HepG2 (cell line): Measurements from ENCODE around the gene BEAN1. TPM values are rescaled to one million over a fixed set of nuclear protein-coding genes. Genes with fewer than 3 reads are reported as not detected.
A peak's percentile ranks its signal among the peaks of the same experiment; 100 is the strongest.

Source experiments
- ARID4A ChIP-seq: sonication (generic); formaldehyde crosslinking; IDR thresholded peaks from 2 replicates; pipeline ENCODE4 v1.5.0; 2020; ENCODE audit warnings: mild to moderate bottlenecking, missing genetic modification reagents, borderline replicate concordance
- ATF4 ChIP-seq, 2 experiments: fragments of 450-650 bp in 1 of 2; sonication (generic) in 1 of 2; formaldehyde crosslinking; IDR thresholded peaks; 2 replicates each; pipeline versions ENCODE4 v1.5.0 to v1.8.0; 2020 to 2022; ENCODE audit warnings: mild to moderate bottlenecking in 1 of 2, missing genetic modification reagents in 1 of 2
- DMAP1 ChIP-seq: IDR thresholded peaks from 2 replicates; pipeline ENCODE4 v1.6.1; 2016
- FOXP1 ChIP-seq, 2 experiments: fragments of 450-650 bp in 1 of 2; IDR thresholded peaks; 2 replicates each; pipeline ENCODE4 v1.6.1; 2017 to 2018; ENCODE audit warnings: antibody characterized with exemption in 1 of 2
- HDAC1 ChIP-seq: sonication (generic); formaldehyde crosslinking; IDR thresholded peaks from 2 replicates; pipeline ENCODE4 v1.5.1; 2020; ENCODE audit warnings: mild to moderate bottlenecking, missing genetic modification reagents
- PREB ChIP-seq: sonication (generic); formaldehyde crosslinking; IDR thresholded peaks from 2 replicates; pipeline ENCODE4 v1.4.0; 2020; ENCODE audit warnings: missing genetic modification reagents
- RFX5 ChIP-seq: IDR thresholded peaks from 2 replicates; pipeline ENCODE4 v1.6.1; 2011; ENCODE audit warnings: low read depth, low read length, improper control_type of control experiment
- SMAD3 ChIP-seq: sonication (generic); formaldehyde crosslinking; IDR thresholded peaks from 2 replicates; pipeline ENCODE4 v1.4.0; 2020; ENCODE audit warnings: missing genetic modification reagents
- SYNCRIP ChIP-seq: fragments of 200-400 bp; formaldehyde crosslinking; IDR thresholded peaks from 2 replicates; pipeline ENCODE4 v1.6.1; 2018; ENCODE audit warnings: mild to moderate bottlenecking, low read depth, low read length; ENCODE audit not compliant: insufficient read depth
- ZBTB4 ChIP-seq: sonication (generic); formaldehyde crosslinking; IDR thresholded peaks from 2 replicates; pipeline ENCODE4 v1.4.0; 2020; ENCODE audit warnings: missing genetic modification reagents, mild to moderate bottlenecking, borderline replicate concordance
- ZNF10 ChIP-seq: sonication (generic); formaldehyde crosslinking; IDR thresholded peaks from 2 replicates; pipeline ENCODE4 v1.4.0; 2020; ENCODE audit warnings: mild to moderate bottlenecking, low read depth, missing genetic modification reagents, borderline replicate concordance
- ZNF34 ChIP-seq: sonication (generic); formaldehyde crosslinking; IDR thresholded peaks from 2 replicates; pipeline ENCODE4 v1.4.0; 2020; ENCODE audit warnings: mild to moderate bottlenecking, missing genetic modification reagents, borderline replicate concordance
- ZNF496 ChIP-seq: sonication (generic); formaldehyde crosslinking; IDR thresholded peaks from 2 replicates; pipeline ENCODE4 v1.8.1; 2023; ENCODE audit warnings: mild to moderate bottlenecking, moderate library complexity, missing genetic modification reagents; ENCODE audit not compliant: insufficient replicate concordance
- ZNF580 ChIP-seq: IDR thresholded peaks from 2 replicates; pipeline ENCODE4 v1.6.1; 2016; ENCODE audit warnings: low read depth, borderline replicate concordance
- ZNF691 ChIP-seq: sonication (generic); formaldehyde crosslinking; IDR thresholded peaks from 2 replicates; pipeline ENCODE4 v1.4.0; 2020; ENCODE audit warnings: missing genetic modification reagents, low read depth, mild to moderate bottlenecking, borderline replicate concordance
- polyA plus RNA-seq, 8 experiments: library from polyadenylated mRNA; depleted of rRNA in 3 of 8; stranded (reverse) in 7 of 8; unstranded in 1 of 8; fragments of >200 nt; fragmentation: Illumina TruSeq in 4 of 8; extraction: Trizol in 4 of 8; gene quantifications; 2 replicates each; pipeline versions ENCODE4 v1.2.1 to v1.2.3, GENCODE V29; 2011 to 2016; ENCODE audit warnings: low read depth in 4 of 8, missing spikeins in 1 of 8, mixed read lengths in 1 of 8; ENCODE audit not compliant: insufficient read depth in 1 of 8
- total RNA-seq, 5 experiments: library from RNA; depleted of rRNA; stranded (reverse); fragments of >200 nt; fragmentation: Illumina TruSeq; extraction: Trizol; gene quantifications; 2 replicates each; pipeline ENCODE4 v1.2.3, GENCODE V29; 2016; ENCODE audit warnings: low read depth in 1 of 5

The BEAN1 gene
- total and polyA plus RNA-seq, 2 of the 13 experiments (the other 11 are each of a cell fraction or from before 2014, with no cell fraction given) = 0.53 to 1.4 TPM

- TF ChIP-seq ZNF691 (CRISPR knock-in tag) (peak; percentile 49; the same call in 1 of the 2 replicates), ZNF10 (CRISPR knock-in tag) (no peak), RFX5 (no peak), PREB (CRISPR knock-in tag) (no peak), DMAP1 (CRISPR knock-in tag) (peak; percentile 47; the same call in 1 of the 2 replicates), ARID4A (CRISPR knock-in tag) (peak; percentile 15; the same call in 1 of the 2 replicates), SMAD3 (CRISPR knock-in tag) (peak; percentile 78; the same call in 1 of the 2 replicates), ATF4 (CRISPR knock-in tag; IDR thresholded peaks at IDR 0.05) (no peak), SYNCRIP (no peak), FOXP1 (IDR thresholded peaks at IDR 0.05) (0 out of 2 replicates have a peak, but pooled peaks have one; percentile 8), FOXP1 (CRISPR knock-in tag; IDR thresholded peaks at IDR 0.05) (0 out of 2 replicates have a peak, but pooled peaks have one; percentile 27), ZNF34 (CRISPR knock-in tag) (no peak), ZNF580 (CRISPR knock-in tag) (no peak), HDAC1 (CRISPR knock-in tag) (peak; percentile 69), ZBTB4 (CRISPR knock-in tag) (no peak), ZNF496 (no peak)
Observed at GRCh38 chr16:66408163-66409048, 18.7 kb upstream of the BEAN1 start (continued).
